ENCODE results near the gene KIAA1755. TPM values are rescaled to one million over a fixed set of nuclear protein-coding genes. Genes with fewer than 3 reads are reported as not detected.

KIAA1755 gene
- total RNA-seq, 1 donor from 2014 or later: 7.0 TPM

DNA sequence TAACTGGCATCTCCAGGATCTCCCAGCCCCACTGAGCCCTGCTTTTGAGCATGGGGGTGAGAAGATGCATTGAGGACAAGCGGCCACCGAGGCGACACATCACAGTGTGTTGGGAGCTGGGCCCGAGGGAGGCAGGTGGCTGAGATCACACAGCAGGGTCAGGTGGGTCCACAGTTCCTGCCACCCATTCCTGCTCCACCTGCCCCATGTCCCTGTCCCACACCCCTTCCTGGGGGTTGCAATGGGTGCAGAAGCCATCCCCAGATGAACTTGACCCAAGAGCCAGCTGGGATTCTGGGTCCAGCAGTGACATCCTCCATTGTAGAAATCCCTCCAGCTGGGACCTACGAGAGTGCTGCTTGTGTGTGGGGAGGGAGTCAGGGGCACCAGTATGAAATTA, 96.5 kb downstream of the KIAA1755 start:
- intact Hi-C loops (cut with DNase I): loop anchor here (2.0 kb wide), 3 partner anchors 89 to 105 kb away; no protein-coding TSS in a partner anchor
- DNase-seq (ENCODE audit: low spot score): peak; percentile 75

DNA sequence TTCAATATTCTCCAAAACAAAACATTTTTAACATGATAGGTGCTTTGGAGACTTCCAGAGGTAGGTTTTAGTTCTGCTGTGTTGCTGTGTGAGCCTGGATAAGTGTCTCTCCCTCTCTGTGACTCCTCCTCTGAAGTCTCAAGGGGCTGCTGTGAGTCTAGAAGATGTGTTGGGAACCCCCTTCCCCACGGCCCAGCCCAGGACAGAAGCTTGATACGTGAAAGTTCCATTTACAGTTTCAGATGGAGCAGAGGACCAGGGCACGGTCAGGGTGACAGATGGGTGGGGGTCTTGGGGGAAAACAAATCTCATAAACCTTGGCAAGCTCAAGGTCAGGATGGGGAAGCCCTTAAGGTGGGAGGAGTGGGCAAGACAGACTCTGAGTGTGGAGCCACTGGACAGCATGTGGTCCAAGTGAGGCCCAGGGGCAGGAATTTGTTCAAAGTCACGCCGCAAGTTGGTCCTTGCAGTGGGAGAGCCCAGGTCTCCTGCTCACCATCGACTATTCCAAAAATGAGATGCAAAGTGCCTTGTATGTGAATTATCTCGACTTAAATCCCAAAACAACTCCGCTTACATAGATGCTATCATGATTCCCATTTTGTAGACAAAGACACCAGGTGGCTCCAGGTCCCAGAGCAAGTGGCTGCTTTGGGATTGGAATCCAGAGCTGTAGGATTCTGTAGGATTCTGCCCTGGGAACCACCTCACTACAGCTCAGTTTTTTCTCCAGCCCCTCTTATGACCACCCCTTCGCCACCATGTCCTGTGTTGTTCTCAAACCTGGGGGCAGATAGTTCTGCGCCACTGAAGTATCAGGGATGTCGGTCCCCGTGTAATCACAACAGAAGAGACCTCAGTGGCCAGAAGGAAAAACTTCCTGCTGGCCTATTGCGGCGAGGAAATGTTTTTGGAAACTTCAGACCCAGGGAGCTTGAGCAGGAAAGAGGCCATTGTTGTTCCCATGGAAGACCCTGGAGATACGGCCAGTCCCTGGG, 97.4 kb downstream of the KIAA1755 start:
- intact Hi-C loops (cut with DNase I): no loop called here
- DNase-seq (ENCODE audit: low spot score): no peak

DNA sequence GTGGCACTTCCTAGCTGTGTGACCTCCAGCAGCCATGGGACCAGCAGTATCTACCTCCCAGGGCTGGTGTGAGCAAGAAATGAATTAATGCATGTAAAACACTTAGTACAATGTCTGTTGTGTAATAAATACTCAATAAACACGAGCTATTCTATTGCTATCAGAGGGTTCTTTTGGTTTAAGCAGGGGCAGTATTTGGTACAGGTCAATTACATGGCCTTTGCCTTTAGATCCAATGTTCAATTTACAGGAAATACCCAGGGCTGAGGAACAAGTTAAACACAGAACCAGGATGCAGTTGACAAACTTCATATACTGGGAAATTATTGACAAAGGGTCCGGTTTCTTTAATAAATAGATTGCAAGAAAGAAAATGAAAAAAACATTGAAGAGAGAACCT, 98.4 kb downstream of the KIAA1755 start:
- no peak for DNase-seq (ENCODE audit: low spot score)
- intact Hi-C loops (cut with DNase I): no loop called here

DNA sequence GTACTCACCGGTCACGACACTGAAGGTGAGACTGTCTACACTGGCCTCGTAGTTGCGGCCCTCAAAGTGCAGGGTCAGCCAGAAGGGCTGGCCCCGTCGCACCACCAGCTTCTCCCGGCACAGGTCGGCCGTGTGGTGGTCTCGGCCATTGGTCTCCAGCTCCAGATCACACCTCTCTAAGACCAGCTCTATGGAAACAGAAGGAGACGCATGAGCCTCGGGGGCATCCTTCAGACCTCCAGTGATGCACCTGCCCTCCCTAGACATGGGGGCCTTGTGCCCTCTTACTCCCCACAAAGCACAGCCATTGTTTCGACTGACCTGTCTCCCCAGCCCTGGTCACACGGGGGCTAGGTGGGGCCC, 99.1 kb downstream of the KIAA1755 start:
- intact Hi-C loops (cut with DNase I): no loop called here
- no peak for DNase-seq (ENCODE audit: low spot score)

Other genes starting within 250 kb of the KIAA1755 start
- 11.4 TPM for gene TTI1, start 227.3 kb downstream of the KIAA1755 start, total RNA-seq
- 62.2 TPM for gene RPRD1B, start 227.0 kb downstream of the KIAA1755 start, total RNA-seq
- gene TGM2, start 95.5 kb downstream of the KIAA1755 start, total RNA-seq: 792 TPM
- gene BPI, start 43.4 kb upstream of the KIAA1755 start, total RNA-seq: 0.40 TPM
- gene LBP, start 85.7 kb upstream of the KIAA1755 start, total RNA-seq: 0.11 TPM
- 10.6 TPM for gene SNHG17, start 174.6 kb upstream of the KIAA1755 start, total RNA-seq
- gene RALGAPB, start 212.1 kb upstream of the KIAA1755 start, total RNA-seq: 27.6 TPM

Data from cardiac septum (tissue), 1 donor.